NCI-H2107 treated with DMSO at 0.1 percent for 48 hours (cell line): ENCODE results near the gene ST8SIA6.
"Not testable (repeated sequence)": the region's sequence is repeated elsewhere in the genome, so short reads cannot be mapped to it uniquely, and the experiment has no call there.

Experiments
- DNase-seq: peaks from one replicate; lab custom pipeline; 2025; ENCODE audit not compliant: unreplicated experiment; lab: John Stamatoyannopoulos, UW

Gene ST8SIA6

GRCh38 chr10:17454161-17455014, at the start of gene ST8SIA6:
Gene ST8SIA6, minus strand, starts transcription at chr10:17454595. Its CDS starts 340 bp downstream, at chr10:17454255.
- DNase-seq: no peak

- no peak for DNase-seq
Measured at GRCh38 chr10:17503795-17504194, 49.4 kb upstream of the ST8SIA6 start.

GRCh38 chr10:17502814-17503213, 48.4 kb upstream of the ST8SIA6 start:
- DNase-seq: no peak

- not testable (repeated sequence) for DNase-seq
Measured at GRCh38 chr10:17499014-17499413, 44.6 kb upstream of the ST8SIA6 start.

GRCh38 chr10:17497446-17498030, 43.1 kb upstream of the ST8SIA6 start:
- no peak for DNase-seq

- no peak for DNase-seq
Measured at GRCh38 chr10:17494626-17495260, 40.3 kb upstream of the ST8SIA6 start.

GRCh38 chr10:17488848-17489247, 34.5 kb upstream of the ST8SIA6 start:
- no peak for DNase-seq

GRCh38 chr10:17483079-17483478, 28.7 kb upstream of the ST8SIA6 start:
- DNase-seq: no peak

GRCh38 chr10:17479822-17480221, 25.4 kb upstream of the ST8SIA6 start:
- no peak for DNase-seq

- DNase-seq: no peak
Measured at GRCh38 chr10:17479015-17479615, 24.7 kb upstream of the ST8SIA6 start.

- no peak for DNase-seq
Measured at GRCh38 chr10:17476073-17476472, 21.7 kb upstream of the ST8SIA6 start.

GRCh38 chr10:17475661-17476060, 21.3 kb upstream of the ST8SIA6 start:
- no peak for DNase-seq

GRCh38 chr10:17474595-17475323, 20.4 kb upstream of the ST8SIA6 start:
- no peak for DNase-seq

- no peak for DNase-seq
Measured at GRCh38 chr10:17473228-17473950, 19.0 kb upstream of the ST8SIA6 start.

- DNase-seq: no peak
Measured at GRCh38 chr10:17472481-17473227, 18.3 kb upstream of the ST8SIA6 start.

GRCh38 chr10:17470246-17470645, 15.9 kb upstream of the ST8SIA6 start:
- no peak for DNase-seq

- DNase-seq: no peak
Measured at GRCh38 chr10:17465328-17466125, 11.1 kb upstream of the ST8SIA6 start.

- no peak for DNase-seq
Measured at GRCh38 chr10:17464545-17464944, 10.2 kb upstream of the ST8SIA6 start.

- DNase-seq: no peak
Measured at GRCh38 chr10:17460756-17461155, 6.4 kb upstream of the ST8SIA6 start.
